ENCODE results near the gene BNIP1.
A peak's percentile ranks its signal among the peaks of the same experiment; 100 is the strongest.
"Not testable (repeated sequence)": the region's sequence is repeated elsewhere in the genome, so short reads cannot be mapped to it uniquely, and the experiment has no call there.

Gene BNIP1

DNA sequence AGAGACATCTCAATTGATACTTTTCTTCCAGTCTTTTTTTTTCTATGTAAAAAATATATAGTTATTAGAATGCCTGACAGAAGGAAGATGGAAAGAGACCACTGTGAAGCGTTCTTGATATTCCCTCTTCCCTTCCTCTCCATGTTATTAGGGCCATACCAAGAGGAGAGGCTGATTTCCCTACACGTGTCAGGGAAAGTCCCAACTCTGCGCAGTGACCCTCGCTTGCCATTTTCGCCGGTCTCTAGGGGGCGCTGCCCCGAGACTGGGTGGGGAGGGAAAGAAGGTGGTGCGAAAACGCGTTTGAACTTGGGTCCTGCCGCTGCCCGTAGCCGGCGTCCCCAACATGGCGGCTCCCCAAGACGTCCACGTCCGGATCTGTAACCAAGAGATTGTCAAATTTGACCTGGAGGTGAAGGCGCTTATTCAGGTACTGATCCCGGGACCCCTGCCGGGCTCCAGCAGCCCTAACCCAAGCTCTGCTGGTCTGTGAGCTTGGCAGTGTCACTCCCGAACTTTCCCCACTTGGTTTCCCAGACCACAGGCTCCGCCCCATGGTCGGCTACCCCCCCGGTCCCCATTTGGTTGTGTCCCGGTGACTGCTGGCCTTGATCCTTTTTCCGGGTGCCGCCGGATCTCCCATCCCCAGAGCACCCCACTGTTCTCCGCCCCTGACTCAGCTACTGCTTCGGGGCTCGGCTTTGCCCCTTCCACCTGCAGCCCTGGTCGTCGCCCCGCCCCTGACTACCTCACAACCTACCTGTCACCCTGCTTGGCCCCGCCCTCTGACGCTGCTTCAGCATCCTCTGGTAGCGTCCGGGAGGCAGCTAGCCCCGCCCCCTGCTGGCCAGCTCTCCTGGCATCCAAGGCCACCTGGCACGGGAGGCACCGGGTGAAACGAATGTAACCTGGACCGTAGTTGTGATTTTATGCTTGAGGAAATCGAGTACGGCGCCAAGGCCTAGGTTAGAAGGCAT, at the start of gene BNIP1:
BNIP1 (plus strand) TSS at position 332 of the 977 bp plus-strand sequence; CDS start at position 347, 15 bp downstream.
- peak; percentile 87 to 92 for DNase-seq

GRCh38 chr5:173098787-173099186, 45.5 kb upstream of the BNIP1 start:
- DNase-seq = no peak

- DNase-seq = no peak
Observed at GRCh38 chr5:173099461-173099860, 44.9 kb upstream of the BNIP1 start.

DNA sequence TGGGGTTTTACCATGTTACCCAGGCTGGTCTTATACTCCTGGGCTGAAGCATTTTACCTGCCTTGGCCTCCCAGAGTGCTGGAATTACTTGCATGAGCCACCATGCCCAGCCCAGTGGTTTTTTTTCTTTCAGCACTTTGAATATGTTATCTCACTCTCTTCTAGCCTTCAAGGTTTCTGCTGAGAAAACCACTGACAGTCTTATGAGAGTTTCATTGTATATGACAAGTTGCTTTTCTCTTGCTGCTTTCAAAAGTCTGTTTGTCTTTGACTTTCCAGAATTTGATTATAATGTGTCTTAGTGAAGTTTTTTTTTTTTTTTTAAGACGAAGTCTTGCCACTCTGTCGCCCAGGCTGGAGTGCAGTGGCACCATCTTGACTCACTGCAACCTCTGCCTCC, 43.1 kb upstream of the BNIP1 start:
- DNase-seq = no peak

- DNase-seq = no peak
Observed at GRCh38 chr5:173103411-173103810, 40.9 kb upstream of the BNIP1 start.

DNA sequence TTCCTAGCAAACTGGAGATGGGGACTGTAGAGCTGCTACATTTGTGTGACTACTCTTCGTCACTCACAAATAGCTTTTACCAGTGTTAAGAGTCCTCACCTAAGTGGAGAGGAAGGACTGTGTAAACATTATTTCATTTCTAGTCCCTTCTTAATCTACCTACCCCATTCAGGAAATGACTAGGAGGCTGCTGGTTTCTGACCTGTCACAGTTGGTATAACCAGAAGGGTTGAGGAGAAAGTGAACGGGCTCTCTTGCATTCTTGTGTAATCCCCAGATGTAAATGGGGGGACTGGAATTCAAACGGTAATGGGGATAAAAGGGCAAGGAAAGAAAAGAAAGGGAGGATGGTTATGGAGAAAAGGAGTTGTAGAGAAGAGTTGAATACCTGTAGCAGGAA, 35.4 kb upstream of the BNIP1 start:
- DNase-seq = no peak

DNA sequence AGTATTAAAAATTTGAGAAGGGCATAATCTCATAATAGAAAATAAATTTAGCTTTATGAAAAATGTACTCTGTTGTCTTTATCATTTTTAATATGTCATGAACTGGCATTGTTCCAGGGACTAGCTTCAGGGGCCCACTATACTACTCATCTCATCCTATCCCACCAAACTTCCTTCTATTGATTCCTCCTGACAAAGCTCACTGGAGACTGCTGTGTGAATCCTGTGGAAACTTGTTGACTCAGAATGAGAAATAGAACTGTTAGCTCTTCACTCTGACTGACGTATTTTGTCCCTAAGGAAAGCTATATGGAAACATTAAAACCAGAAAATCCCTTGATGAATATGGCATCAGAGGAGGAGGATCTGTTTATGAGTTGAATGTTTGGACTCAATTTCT, 29.8 kb upstream of the BNIP1 start:
- no peak for DNase-seq

DNA sequence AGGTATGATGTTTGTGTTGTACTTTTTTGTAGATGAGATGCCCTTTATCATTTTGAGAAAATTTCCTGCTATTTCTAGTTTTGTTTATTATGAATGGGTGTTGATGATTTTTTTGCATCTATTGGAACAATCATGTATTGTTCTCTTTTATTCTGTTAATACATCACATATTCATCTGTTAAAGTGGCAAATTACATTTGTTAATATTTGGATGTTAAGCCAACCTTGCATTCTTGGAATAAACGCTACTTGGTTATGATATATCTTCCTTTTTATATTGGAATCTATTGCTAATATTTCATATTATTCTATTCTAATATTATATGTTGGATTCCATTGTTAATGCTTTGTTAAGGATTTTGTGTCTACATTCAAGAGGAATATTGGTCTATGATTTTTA, 24.6 kb upstream of the BNIP1 start:
- no peak for DNase-seq

GRCh38 chr5:173123416-173123815, 20.9 kb upstream of the BNIP1 start:
- DNase-seq = no peak

GRCh38 chr5:173132166-173132565, 12.2 kb upstream of the BNIP1 start:
- not testable (repeated sequence) for DNase-seq

GRCh38 chr5:173138707-173139106, 5.6 kb upstream of the BNIP1 start:
- no peak for DNase-seq

- no peak for DNase-seq
Observed at GRCh38 chr5:173139631-173140030, 4.7 kb upstream of the BNIP1 start.

DNA sequence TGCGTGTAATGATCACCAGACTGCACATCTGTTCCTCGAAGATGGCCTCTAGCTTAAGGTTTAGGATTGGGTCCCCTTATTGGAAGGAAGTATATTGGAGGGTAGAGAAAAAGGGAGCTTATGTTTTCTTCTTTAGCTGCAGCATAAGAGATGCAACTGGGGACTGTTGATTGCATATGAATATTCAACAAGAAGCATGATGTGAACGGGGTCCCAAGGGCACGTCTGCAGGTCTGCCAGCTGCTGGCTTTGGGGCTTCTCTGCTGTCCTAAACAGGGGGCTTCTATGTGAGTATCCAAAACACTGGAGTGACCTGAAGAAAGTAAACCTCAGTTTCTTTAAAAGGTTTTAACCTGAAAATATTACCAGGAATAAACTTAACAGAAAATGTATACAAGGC, 3.6 kb upstream of the BNIP1 start:
- DNase-seq = no peak

DNA sequence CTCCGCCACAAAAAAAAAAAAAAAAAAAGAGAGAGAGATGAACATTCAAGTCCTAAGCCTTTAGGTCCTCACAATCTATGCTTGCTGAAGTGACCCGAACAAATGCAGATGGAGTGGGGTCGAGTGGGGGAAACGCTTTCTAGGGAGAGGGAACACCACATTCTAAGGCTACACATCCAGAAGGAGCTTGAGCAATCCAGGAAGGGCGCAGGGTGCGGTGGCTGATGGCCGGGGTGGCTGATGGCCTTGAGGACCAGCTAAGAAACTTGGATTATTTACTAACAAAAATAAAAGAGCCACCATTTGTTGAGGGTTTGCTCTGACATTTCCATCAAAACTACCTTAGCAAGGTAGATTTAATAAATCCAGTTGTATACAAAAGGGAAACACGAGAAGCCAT, 764 bp upstream of the BNIP1 start:
- DNase-seq = no peak

DNA sequence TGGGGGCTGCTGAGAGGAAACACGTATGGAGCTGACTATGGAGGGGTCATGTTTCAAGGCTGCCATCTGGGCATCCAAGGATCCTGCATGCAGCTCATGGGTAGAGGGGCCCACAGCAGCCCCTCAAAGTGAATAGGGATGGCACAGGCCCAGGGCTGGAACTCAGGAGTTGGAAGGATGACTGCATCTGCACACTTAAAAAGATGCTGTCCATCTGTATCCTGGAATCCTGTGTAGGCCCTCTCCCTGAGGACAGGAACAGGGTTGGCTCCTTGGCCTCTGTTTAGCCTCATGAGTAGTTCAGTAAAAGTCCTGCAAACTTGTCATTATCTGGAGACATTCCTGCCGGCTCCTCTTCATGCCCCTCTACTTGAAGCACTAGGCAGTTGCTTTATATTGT, 4.0 kb downstream of the BNIP1 start:
- no peak for DNase-seq

- DNase-seq = no peak
Observed at GRCh38 chr5:173152547-173152946, 8.2 kb downstream of the BNIP1 start.

DNA sequence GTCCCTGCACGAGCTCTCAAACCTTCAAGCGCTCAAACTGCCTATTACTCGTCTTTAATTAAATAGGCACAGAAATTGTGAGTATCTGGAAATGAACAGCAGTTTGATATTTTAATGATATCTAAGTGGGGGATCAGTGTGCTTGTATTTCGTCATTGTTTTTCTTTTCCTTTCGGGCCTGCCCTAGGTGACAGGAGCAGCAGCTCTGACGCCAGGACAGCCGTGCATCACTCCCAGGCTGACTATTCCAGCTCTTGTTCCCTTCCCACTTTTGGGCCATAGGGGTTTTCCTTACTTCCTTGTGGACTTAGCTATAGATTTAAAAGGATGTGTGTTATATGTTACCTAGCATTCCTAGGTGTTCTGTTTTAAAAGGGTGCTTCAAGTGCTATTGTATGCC, 9.5 kb downstream of the BNIP1 start:
- DNase-seq = no peak

DNA sequence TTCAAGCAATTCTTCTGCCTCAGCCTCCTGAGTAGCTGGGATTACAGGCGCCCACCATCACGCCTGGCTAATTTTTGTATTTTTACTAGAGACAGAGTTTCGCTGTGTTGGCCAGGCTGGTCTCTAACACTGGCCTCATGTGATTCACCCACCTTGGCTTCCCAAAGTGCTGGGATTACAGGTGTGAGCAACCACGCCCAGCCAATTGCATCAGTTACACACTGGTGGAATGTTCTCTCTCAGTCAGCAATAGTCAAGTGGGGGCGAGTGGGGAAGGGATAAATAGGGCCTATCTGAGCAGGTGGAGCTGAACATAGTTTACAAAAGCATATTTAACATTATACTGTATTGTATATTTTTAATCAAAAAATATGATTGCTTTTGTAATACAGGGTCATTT, 10.3 kb downstream of the BNIP1 start:
- DNase-seq = not testable (repeated sequence)

DNA sequence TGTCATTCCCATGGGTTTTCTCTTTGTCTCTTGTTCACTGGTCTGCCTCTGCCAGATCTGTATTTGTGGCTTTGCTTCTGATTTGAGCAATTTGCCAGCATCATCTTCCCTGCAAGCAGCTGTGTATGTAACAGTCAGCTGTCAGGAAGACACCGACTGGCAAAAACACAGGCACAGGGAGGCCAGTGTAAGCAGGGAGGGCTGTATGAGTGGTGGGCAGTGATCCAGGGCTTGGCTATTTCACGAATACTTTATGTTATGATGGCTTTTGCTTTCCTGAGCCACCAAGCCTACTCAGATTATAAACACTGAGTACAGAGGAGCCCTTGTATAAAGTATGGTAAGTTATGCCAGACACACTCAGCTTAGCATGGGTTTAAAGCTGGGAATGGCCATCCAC, 11.6 kb downstream of the BNIP1 start:
- DNase-seq = no peak

DNA sequence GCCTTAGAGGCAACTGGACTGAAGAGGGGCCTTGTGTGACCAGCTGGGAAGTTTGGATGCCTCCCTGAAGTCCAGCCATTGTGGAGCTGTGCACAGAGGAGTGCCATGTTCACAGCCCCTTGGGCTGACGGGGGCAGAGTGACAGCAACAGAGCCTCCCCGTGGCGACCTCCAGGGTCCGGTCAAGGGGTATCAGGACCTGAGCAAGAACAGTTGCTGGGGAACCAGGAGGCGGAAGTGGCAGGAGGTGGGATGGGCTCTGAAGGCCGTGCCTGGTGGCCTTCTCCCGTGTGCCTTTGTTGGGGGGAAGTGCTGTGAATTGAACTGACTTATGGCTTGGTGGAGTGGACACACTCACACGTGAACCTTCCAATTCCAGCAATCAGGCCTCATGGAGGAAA, 14.0 kb downstream of the BNIP1 start:
- DNase-seq = no peak

GRCh38 chr5:173159256-173159655, 14.9 kb downstream of the BNIP1 start:
- no peak for DNase-seq

DNA sequence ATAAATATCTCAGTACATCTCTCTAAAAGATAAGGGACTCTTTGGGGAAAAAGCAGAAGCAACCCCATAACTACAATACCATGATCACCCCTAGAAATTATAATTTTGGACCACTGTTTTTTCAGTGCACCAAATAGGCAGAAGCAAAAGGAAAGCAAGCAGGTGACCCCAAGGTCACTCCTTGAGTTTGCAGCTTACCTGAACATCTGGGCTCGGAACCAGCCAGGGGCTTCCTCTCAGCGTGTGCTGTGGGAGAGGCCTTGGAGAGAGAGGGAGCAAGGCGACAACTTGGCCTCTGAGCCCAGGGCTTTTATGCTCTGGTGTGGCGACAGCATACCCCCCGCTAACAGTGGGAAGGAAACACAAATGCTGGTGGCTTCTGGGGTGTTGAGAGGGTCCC, 16.8 kb downstream of the BNIP1 start:
- no peak for DNase-seq

GRCh38 chr5:173163219-173163618, 18.9 kb downstream of the BNIP1 start:
- no peak for DNase-seq

DNA sequence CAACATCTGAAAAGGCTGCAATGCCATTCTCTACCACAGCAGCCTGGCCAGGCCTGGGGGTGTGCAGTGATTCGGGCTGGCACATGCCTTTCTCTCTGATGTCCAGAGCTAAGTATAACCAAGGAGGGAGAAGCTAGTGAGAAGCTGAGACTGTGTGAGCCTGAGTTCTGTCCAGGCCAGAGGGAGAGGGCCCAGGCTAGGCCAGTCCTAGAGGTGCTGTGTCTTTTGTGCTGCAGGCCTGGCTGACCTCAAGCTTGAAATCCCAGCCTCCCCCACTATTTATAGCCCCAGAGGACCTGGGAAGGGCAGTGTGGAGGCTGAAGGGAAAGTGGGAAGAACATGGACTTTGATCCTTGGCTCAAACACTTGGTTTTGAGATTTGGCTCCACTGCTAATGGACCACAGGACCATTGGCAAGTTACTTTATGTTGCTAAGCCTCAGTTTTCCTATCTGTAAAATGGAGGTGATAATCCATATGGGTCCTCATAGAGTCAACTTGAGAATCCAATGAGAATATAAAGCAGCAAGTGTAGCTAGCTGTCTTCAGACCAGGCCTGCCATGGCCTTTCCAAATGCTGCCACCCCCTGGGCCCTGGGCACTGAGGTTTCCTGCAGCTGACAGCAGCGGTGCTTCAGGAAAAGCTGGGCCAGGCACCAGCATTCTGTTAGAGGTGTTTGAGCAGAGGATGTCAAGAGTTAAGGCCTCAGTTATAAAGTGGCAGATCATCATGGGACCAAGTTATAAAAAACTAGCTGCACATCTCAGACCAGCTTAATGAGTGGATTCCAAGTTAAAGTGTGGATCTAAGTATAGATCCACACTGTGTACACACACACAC, 21.1 kb downstream of the BNIP1 start:
- DNase-seq = no peak

All from Kasumi-1 (cell line).